Activated B cell treated with CpG ODN at 0.5 μM for 24 hours (primary cell): Measurements from ENCODE around the gene MTFR2. TPM values are rescaled to one million over a fixed set of nuclear protein-coding genes. Genes with fewer than 3 reads are reported as not detected.

ENCODE experiments used
- ATAC-seq: fragments of 200-7000 bp; cut with Tn5 transposase; one replicate; pipeline ENCODE4 v1.10.0; 2021; ENCODE audit warnings: low read depth, mild to moderate bottlenecking, moderate library complexity
- CTCF ChIA-PET: fragments of 350-600 bp; sonication (Branson Sonifier 250); formaldehyde crosslinking; loops from one replicate; lab custom pipeline; 2021; ENCODE audit warnings: antibody characterized with exemption; lab: Charles Lee
- POLR2A ChIA-PET: fragments of 350-600 bp; sonication (Branson Sonifier 250); formaldehyde crosslinking; loops from one replicate; lab custom pipeline; 2021; ENCODE audit warnings: antibody characterized with exemption; lab: Charles Lee
- DNase-seq: peaks from one replicate; pipeline ENCODE4 v3.0.0; 2022
- H3K27ac Mint-ChIP-seq: one replicate; pipeline ENCODE4 v1.8.0; 2020; ENCODE audit warnings: mixed read lengths
- H3K27me3 Mint-ChIP-seq: one replicate; pipeline ENCODE4 v1.8.0; 2021; ENCODE audit warnings: mixed read lengths
- H3K36me3 Mint-ChIP-seq: one replicate; pipeline ENCODE4 v1.8.0; 2021; ENCODE audit warnings: low read depth, mixed read lengths
- H3K4me1 Mint-ChIP-seq: one replicate; pipeline ENCODE4 v1.8.0; 2021; ENCODE audit warnings: mixed read lengths
- H3K4me3 Mint-ChIP-seq: one replicate; pipeline ENCODE4 v1.8.0; 2020; ENCODE audit warnings: mild to moderate bottlenecking, mixed read lengths
- H3K9me3 Mint-ChIP-seq: one replicate; pipeline ENCODE4 v1.8.0; 2020; ENCODE audit warnings: mixed read lengths
- CTCF ChIP-seq: fragments of 200-600 bp; IDR thresholded peaks from one replicate; pipeline ENCODE4 v1.8.0; 2022; ENCODE audit warnings: antibody characterized with exemption, mild to moderate bottlenecking
- intact Hi-C: fragments of 100-400 bp; cut with micrococcal nuclease; formaldehyde crosslinking; loops from one replicate; pipeline ENCODE4 v1.15.1; 2024
- total RNA-seq: library from RNA; stranded (reverse); gene quantifications from 2 replicates; pipeline ENCODE4 v1.2.3, GENCODE V29; 2022

The MTFR2 gene
- total RNA-seq, 1 donor from 2014 or later, result 3.5 TPM

GRCh38 chr6:136189104-136189503, 61.0 kb downstream of the MTFR2 start:
- Mint-ChIP-seq H3K9me3 (no peaks in the 10 kb centered on the region), H3K4me1 (peaks cover 9% of the 10 kb centered on the region), H3K27ac (no peak overlapping the region), H3K27me3 (no peaks in the 10 kb centered on the region), H3K4me3 (no peak overlapping the region), H3K36me3 (peaks cover 23% of the 10 kb centered on the region)
- ChIA-PET CTCF (no interaction called here), POLR2A (no interaction called here)
- DNase-seq (no peak), ATAC-seq (no peak)
- TF ChIP-seq CTCF, result no peak
- intact Hi-C loops, result no loop called here

- Mint-ChIP-seq H3K27ac (no peak overlapping the region), H3K4me3 (no peak overlapping the region), H3K36me3 (peaks cover 23% of the 10 kb centered on the region), H3K27me3 (no peaks in the 10 kb centered on the region), H3K4me1 (peaks cover 15% of the 10 kb centered on the region), H3K9me3 (no peaks in the 10 kb centered on the region)
- ATAC-seq, result no peak
- ChIA-PET CTCF (no interaction called here), POLR2A (no interaction called here)
- no peak for DNase-seq
- TF ChIP-seq CTCF, result no peak
- intact Hi-C loops, result no loop called here
Measured at GRCh38 chr6:136188486-136188885, 61.6 kb downstream of the MTFR2 start.

GRCh38 chr6:136186363-136186762, 63.7 kb downstream of the MTFR2 start:
- ChIA-PET CTCF (no interaction called here), POLR2A (no interaction called here)
- ATAC-seq (no peak), DNase-seq (no peak)
- Mint-ChIP-seq H3K27ac (no peak overlapping the region), H3K4me3 (no peak overlapping the region), H3K27me3 (no peaks in the 10 kb centered on the region), H3K9me3 (no peaks in the 10 kb centered on the region), H3K36me3 (peaks cover 17% of the 10 kb centered on the region), H3K4me1 (peaks cover 15% of the 10 kb centered on the region)
- TF ChIP-seq CTCF, result no peak
- intact Hi-C loops, result no loop called here

GRCh38 chr6:136184738-136185137, 65.4 kb downstream of the MTFR2 start:
- H3K4me3 Mint-ChIP-seq, result no peak overlapping the region
- ATAC-seq, result peak; percentile 49
- no peak for TF ChIP-seq CTCF
- no peaks in the 10 kb centered on the region for H3K9me3 Mint-ChIP-seq
- H3K36me3 Mint-ChIP-seq, result peaks cover 11% of the 10 kb centered on the region
- ChIA-PET CTCF (interaction anchor here (1.0 to 1.5 kb wide), 2 partner anchors 41 to 271 kb away, joined by 3 to 4 read pairs; no protein-coding TSS in a partner anchor), POLR2A (no interaction called here)
- H3K4me1 Mint-ChIP-seq, result peaks cover 15% of the 10 kb centered on the region
- intact Hi-C loops, result no loop called here
- DNase-seq, result no peak
- H3K27me3 Mint-ChIP-seq, result no peaks in the 10 kb centered on the region
- peak overlapping the region; percentile 64 for H3K27ac Mint-ChIP-seq

- Mint-ChIP-seq H3K27ac (no peak overlapping the region), H3K4me1 (peaks cover 15% of the 10 kb centered on the region), H3K4me3 (no peak overlapping the region), H3K36me3 (peaks cover 14% of the 10 kb centered on the region), H3K27me3 (no peaks in the 10 kb centered on the region), H3K9me3 (no peaks in the 10 kb centered on the region)
- no peak for TF ChIP-seq CTCF
- ATAC-seq, result no peak
- intact Hi-C loops, result no loop called here
- POLR2A ChIA-PET, result no interaction called here
- DNase-seq, result no peak
- CTCF ChIA-PET, result no interaction called here
Measured at GRCh38 chr6:136181861-136182260, 68.2 kb downstream of the MTFR2 start.
